Activated CD8-positive, alpha-beta T cell treated with anti-CD3 and anti-CD28 coated beads for 36 hours (primary cell): ENCODE results near the gene ALDH1A2. TPM values are rescaled to one million over a fixed set of nuclear protein-coding genes. Genes with fewer than 3 reads are reported as not detected.

ENCODE experiments used
- ATAC-seq: fragments of 200-7000 bp; cut with Tn5 transposase; one replicate; pipeline ENCODE4 v1.10.0; 2021; ENCODE audit warnings: mild to moderate bottlenecking, moderate library complexity
- CTCF ChIA-PET: fragments of 350-600 bp; sonication (Branson Sonifier 250); formaldehyde crosslinking; loops from one replicate; lab custom pipeline; 2021; ENCODE audit warnings: antibody characterized with exemption; lab: Charles Lee
- POLR2A ChIA-PET: fragments of 350-600 bp; sonication (Branson Sonifier 250); formaldehyde crosslinking; loops from one replicate; lab custom pipeline; 2021; ENCODE audit warnings: antibody characterized with exemption; lab: Charles Lee
- DNase-seq: peaks from one replicate; pipeline ENCODE4 v3.0.0-alpha.2; 2020
- H3K27ac Mint-ChIP-seq: one replicate; pipeline ENCODE4 v1.8.0; 2021; ENCODE audit warnings: mild to moderate bottlenecking, mixed read lengths
- H3K27me3 Mint-ChIP-seq: one replicate; pipeline ENCODE4 v1.8.0; 2021; ENCODE audit warnings: mixed read lengths
- H3K36me3 Mint-ChIP-seq: one replicate; pipeline ENCODE4 v1.8.0; 2021; ENCODE audit warnings: low read depth, mixed read lengths
- H3K4me1 Mint-ChIP-seq: one replicate; pipeline ENCODE4 v1.8.0; 2021; ENCODE audit warnings: low read depth, mixed read lengths
- H3K4me3 Mint-ChIP-seq: one replicate; pipeline ENCODE4 v1.8.0; 2021; ENCODE audit warnings: mild to moderate bottlenecking, moderate library complexity, mixed read lengths
- H3K9me3 Mint-ChIP-seq: one replicate; pipeline ENCODE4 v1.8.0; 2021; ENCODE audit warnings: mixed read lengths
- intact Hi-C: fragments of 100-400 bp; cut with micrococcal nuclease; formaldehyde crosslinking; loops from one replicate; pipeline ENCODE4 v1.10.0; 2022
- total RNA-seq, 2 experiments: library from RNA; stranded (reverse); gene quantifications; one replicate each; pipeline ENCODE4 v1.2.3, GENCODE V29; 2021
- TF ChIP-seq, protein P1 (sequence below): fragments of 200-600 bp; IDR thresholded peaks from one replicate; pipeline ENCODE4 v1.8.0; 2022; ENCODE audit warnings: antibody characterized with exemption, mild to moderate bottlenecking

The ALDH1A2 gene
- total RNA-seq, 2 experiments from 2014 or later: 0.47 to 1.4 TPM

DNA sequence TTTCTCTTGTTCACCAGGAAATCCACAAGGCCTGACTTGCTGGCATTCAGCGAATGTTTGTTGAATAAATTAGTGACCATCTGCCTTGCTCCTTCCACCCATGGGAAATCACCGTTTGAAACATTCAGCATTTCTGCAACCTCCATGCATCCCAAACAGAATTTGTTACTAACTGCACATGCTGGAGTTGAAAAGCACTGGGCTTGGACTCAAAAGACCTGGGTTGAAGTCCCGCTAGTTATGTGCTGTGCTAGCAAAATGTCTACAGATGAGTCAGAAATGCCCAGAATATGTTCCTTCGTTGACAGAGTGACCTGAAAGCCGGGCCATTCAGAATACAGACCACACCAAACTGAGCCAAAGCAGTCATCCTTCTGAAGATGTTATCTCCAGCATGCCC lies 144.6 kb downstream of the ALDH1A2 start:
- no peaks in the 10 kb centered on the region for H3K9me3 Mint-ChIP-seq

DNA sequence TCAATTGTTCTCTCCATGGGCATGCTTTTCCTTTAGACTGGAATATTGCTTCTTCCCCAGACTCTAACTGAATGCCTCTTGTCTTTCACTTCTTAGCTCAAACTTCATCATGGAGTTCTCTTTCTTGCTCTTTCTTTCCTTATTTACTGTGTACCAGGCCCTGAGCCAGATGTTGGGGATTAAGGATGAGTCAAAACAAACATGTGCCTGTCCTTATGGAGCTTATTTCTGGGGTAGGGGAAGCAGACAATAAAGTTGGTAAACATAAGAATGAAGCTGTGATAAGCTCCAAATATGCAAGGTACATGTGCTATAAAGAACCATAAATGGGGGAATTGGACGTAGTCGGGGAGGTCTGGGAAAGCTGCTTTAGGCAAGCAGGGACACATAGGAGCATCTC lies 145.8 kb downstream of the ALDH1A2 start:
- H3K4me3 Mint-ChIP-seq: no peak overlapping the region
- peaks cover 2% of the 10 kb centered on the region for H3K27me3 Mint-ChIP-seq

More for the DNA sequence above, 144.6 kb downstream of the ALDH1A2 start:
- H3K27me3 Mint-ChIP-seq: peaks cover 2% of the 10 kb centered on the region
- intact Hi-C loops: no loop called here
- DNase-seq: no peak
- no peaks in the 10 kb centered on the region for H3K36me3 Mint-ChIP-seq
- ChIA-PET CTCF (no interaction called here), POLR2A (no interaction called here)
- H3K27ac Mint-ChIP-seq: no peak overlapping the region
- H3K4me1 Mint-ChIP-seq: no peaks in the 10 kb centered on the region
- no peak overlapping the region for H3K4me3 Mint-ChIP-seq
- no peak for ATAC-seq
- TF ChIP-seq, protein P1, sequence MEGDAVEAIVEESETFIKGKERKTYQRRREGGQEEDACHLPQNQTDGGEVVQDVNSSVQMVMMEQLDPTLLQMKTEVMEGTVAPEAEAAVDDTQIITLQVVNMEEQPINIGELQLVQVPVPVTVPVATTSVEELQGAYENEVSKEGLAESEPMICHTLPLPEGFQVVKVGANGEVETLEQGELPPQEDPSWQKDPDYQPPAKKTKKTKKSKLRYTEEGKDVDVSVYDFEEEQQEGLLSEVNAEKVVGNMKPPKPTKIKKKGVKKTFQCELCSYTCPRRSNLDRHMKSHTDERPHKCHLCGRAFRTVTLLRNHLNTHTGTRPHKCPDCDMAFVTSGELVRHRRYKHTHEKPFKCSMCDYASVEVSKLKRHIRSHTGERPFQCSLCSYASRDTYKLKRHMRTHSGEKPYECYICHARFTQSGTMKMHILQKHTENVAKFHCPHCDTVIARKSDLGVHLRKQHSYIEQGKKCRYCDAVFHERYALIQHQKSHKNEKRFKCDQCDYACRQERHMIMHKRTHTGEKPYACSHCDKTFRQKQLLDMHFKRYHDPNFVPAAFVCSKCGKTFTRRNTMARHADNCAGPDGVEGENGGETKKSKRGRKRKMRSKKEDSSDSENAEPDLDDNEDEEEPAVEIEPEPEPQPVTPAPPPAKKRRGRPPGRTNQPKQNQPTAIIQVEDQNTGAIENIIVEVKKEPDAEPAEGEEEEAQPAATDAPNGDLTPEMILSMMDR: no peak

DNA sequence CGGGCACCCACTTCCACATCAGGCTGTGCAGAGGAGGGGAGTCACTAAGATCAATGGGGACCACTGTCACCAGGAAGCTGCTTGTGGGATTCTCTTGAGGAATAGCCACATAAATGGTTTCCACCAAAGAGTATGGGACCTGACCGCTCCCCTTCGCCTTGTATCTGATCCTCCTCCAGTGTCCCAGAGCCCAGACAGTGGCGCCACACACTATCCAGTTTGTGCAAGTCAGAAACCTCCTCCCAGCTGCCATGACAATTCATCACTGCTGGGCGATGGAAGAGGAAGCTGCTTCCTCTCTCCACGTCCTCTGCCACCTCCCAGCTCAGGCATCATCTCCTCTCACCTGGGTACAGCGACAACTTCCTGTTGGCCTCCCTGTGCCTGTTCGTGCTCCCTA lies 147.5 kb downstream of the ALDH1A2 start:
- TF ChIP-seq, protein P1: no peak
- Mint-ChIP-seq H3K27ac (no peak overlapping the region), H3K9me3 (no peaks in the 10 kb centered on the region)

More for the DNA sequence above, 145.8 kb downstream of the ALDH1A2 start:
- DNase-seq (no peak), ATAC-seq (no peak)
- H3K9me3 Mint-ChIP-seq: no peaks in the 10 kb centered on the region
- ChIA-PET CTCF (no interaction called here), POLR2A (no interaction called here)
- no peaks in the 10 kb centered on the region for H3K4me1 Mint-ChIP-seq
- H3K36me3 Mint-ChIP-seq: no peaks in the 10 kb centered on the region
- intact Hi-C loops: no loop called here
- TF ChIP-seq, protein P1: no peak
- no peak overlapping the region for H3K27ac Mint-ChIP-seq

DNA sequence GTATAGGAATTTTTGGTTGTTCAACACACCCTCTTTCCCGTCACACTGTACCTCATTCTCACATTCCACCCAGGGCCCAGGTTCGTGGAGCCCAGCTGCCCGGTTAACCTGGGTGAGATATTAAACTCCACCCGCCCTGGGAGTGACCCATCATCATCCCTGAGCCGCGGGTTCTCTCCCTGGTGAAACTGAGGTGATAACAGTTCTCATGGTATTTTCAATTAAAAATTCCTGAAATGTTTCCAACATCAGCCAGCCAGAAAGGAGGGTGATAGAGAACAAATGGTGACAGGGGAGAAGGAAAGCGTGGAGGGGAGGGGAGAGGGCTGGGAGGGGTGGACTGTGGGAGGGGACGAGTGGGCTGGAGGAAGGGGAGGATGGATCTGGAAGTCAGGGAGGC lies 148.8 kb downstream of the ALDH1A2 start:
- Mint-ChIP-seq H3K27me3 (no peaks in the 10 kb centered on the region), H3K4me1 (no peaks in the 10 kb centered on the region), H3K27ac (no peak overlapping the region), H3K4me3 (no peak overlapping the region), H3K9me3 (no peaks in the 10 kb centered on the region), H3K36me3 (no peaks in the 10 kb centered on the region)
- DNase-seq (no peak), ATAC-seq (no peak)
- TF ChIP-seq, protein P1: no peak
- POLR2A ChIA-PET: no interaction called here
- intact Hi-C loops: no loop called here
- CTCF ChIA-PET: no interaction called here

More for the DNA sequence above, 147.5 kb downstream of the ALDH1A2 start:
- Mint-ChIP-seq H3K36me3 (no peaks in the 10 kb centered on the region), H3K27me3 (peaks cover 2% of the 10 kb centered on the region), H3K4me1 (no peaks in the 10 kb centered on the region), H3K4me3 (no peak overlapping the region)
- ChIA-PET CTCF (no interaction called here), POLR2A (no interaction called here)
- no peak for DNase-seq
- ATAC-seq: no peak
- intact Hi-C loops: no loop called here

DNA sequence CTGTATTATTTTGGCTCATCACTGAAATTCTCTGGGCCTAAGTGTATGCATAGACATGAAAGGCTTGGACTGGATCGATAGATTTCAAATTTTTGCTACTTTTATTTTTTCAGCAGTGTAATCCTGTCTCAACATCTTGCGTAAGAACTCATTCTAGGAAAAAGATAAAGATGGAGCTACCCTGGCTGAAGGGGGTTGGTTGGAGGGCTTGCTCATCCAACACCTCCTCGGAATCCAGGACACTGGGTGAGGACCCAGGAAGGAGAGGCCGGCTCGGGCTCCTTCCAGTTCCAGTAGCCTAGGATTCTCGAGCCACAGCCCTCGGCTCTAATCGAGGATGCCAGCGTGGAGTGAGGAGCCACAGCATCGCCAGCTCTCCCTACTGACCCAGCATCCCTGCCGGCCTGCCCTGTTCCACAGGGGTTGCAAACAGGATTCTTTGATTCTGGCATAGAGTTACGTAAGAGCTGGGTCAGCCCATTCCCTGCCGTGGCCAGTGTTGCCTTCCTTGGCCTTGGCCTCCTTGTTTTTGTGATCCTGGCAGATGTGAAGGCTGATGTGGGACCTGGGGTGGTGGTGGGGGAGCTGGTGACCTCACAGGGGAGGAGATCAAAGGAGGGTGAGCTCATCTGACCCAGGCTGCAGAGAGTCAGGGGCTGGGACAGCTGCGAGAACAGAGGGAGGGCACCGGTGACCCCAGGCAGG lies 149.5 kb downstream of the ALDH1A2 start:
- Mint-ChIP-seq H3K9me3 (no peaks in the 10 kb centered on the region), H3K4me3 (no peak overlapping the region), H3K4me1 (no peaks in the 10 kb centered on the region), H3K27ac (no peak overlapping the region), H3K36me3 (no peaks in the 10 kb centered on the region), H3K27me3 (no peaks in the 10 kb centered on the region)
- TF ChIP-seq, protein P1: no peak
- no peak for ATAC-seq
- intact Hi-C loops: no loop called here
- POLR2A ChIA-PET: no interaction called here
- DNase-seq: no peak
- CTCF ChIA-PET: interaction anchor here (0.8 kb wide), 1 partner anchor 55 kb away, joined by 3 read pairs; no protein-coding TSS in a partner anchor
